GM10248 (cell line): ENCODE measurements around the gene AKNA.

Source experiments
- CTCF ChIA-PET: fragments of 300-600 bp; sonication (Branson Sonifier 250); formaldehyde crosslinking; extraction: SDS; loops from one replicate; lab custom pipeline; 2021; ENCODE audit warnings: antibody characterized with exemption; lab: Yijun Ruan, JAX
- POLR2A ChIA-PET: fragments of 350-650 bp; sonication (Branson Sonifier 250); formaldehyde crosslinking; extraction: SDS; loops from one replicate; lab custom pipeline; 2020; ENCODE audit warnings: antibody characterized with exemption; lab: Yijun Ruan, JAX
- DNase-seq: peaks from one replicate; pipeline ENCODE4 v3.0.0; 2012; ENCODE audit errors: extremely low spot score
- TF ChIP-seq, protein P1 (sequence below): IDR thresholded peaks from 2 replicates; pipeline ENCODE4 v1.5.1; 2012; ENCODE audit warnings: mild to moderate bottlenecking, low read depth; ENCODE audit errors: extremely low read depth, missing control alignments, control extremely low read depth

AKNA gene

DNA sequence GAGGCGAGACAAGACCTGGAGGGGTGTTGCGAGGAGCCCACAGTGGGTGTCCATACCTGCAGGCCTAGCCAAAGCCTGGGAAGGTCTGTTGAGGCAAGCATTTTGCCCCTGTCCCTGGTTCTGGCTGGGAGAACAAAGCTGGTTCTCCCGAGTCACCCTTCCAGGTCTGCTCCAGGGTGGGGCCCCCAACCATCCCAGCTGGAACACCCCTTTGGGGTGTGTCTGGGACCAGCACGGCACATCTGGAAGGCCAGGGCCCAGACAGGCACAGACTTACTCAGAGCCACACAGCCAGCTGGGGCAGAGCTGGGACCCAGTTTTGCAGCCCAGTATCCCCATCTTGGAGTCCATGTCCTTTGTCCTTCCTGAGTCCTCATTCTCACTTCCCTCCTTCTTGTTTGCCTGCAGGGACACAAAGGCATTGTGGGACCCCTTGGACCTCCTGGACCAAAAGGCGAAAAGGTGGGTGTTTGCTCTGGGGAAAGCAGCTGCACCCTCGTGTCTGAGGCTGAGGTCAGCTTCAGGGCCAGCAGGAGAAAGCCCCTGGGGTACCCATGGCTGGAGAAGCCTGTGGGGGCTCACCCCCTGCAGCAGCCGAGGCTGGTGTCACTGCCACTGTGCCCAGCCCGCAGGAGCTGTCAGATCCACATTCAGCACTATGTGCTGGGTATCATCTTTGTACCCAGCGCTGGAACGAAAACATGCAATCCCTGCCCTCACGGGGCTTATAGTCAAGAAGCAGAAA is 103.3 kb downstream of the AKNA start:
- DNase-seq, result no peak
- CTCF ChIA-PET, result no interaction called here
- POLR2A ChIA-PET, result no interaction called here
- TF ChIP-seq, protein P1, sequence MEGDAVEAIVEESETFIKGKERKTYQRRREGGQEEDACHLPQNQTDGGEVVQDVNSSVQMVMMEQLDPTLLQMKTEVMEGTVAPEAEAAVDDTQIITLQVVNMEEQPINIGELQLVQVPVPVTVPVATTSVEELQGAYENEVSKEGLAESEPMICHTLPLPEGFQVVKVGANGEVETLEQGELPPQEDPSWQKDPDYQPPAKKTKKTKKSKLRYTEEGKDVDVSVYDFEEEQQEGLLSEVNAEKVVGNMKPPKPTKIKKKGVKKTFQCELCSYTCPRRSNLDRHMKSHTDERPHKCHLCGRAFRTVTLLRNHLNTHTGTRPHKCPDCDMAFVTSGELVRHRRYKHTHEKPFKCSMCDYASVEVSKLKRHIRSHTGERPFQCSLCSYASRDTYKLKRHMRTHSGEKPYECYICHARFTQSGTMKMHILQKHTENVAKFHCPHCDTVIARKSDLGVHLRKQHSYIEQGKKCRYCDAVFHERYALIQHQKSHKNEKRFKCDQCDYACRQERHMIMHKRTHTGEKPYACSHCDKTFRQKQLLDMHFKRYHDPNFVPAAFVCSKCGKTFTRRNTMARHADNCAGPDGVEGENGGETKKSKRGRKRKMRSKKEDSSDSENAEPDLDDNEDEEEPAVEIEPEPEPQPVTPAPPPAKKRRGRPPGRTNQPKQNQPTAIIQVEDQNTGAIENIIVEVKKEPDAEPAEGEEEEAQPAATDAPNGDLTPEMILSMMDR, result no peak
